HG02870 (cell line): ENCODE measurements around the gene CREB3.

Experiments
- ATAC-seq: cut with Tn5 transposase; IDR thresholded peaks from one replicate; pipeline ENCODE4 v1.9.1; 2021; ENCODE audit warnings: mild to moderate bottlenecking, moderate library complexity; ENCODE audit not compliant: unreplicated experiment

Gene CREB3

DNA sequence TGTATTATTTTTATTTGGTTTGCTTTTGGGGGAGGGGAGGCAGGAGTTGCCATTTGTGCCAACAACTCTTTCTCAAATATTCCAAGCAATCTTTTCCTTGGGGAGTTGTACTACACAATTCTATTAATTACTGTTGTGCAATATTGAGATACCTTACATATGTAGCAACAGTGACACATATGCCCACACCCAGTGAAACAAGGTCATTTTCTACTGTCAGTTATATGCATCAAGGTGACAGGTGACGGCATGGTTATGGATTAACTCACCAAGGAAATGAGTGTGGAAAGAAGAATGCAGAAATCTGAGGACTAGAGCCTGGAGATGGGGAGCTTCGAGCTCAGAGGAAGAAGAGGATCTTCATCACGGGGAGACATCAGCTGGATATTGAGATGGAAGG, 39.5 kb downstream of the CREB3 start:
- no peak for ATAC-seq

DNA sequence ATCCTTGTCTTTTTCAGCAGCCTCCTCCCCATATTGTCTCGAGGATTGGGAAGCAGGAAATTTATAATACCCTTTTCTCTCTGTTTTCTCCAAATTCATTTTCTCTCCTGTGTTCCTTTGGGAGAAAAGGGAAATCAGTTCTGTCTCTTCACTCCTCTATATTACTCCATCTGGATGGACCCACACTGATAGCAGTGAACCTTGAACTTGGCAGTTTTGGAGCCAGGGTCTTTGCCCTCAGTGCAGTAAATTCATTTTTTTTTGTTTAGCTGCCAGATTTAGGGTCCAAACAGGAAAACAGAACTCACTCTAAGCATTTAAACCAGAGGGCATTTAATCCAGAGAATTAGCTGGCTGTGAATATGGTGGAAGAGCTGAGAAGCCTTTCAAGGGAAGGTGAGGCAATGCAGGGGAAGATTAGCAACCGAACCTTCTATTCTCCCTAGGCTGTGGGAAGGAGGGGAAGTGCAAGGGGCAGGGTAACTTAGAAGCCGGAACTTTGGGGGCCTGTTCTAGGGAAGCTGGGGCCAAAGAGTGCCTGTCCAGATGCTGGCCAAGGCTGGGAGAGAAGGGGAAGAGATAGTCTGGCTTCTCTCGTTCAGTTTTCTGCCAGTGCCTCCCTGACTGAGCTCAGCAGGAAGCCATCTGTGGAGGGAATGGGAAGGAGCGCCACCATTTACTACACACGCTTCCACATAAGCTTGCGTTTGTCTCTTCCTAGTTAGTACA, 42.6 kb downstream of the CREB3 start:
- no peak for ATAC-seq

DNA sequence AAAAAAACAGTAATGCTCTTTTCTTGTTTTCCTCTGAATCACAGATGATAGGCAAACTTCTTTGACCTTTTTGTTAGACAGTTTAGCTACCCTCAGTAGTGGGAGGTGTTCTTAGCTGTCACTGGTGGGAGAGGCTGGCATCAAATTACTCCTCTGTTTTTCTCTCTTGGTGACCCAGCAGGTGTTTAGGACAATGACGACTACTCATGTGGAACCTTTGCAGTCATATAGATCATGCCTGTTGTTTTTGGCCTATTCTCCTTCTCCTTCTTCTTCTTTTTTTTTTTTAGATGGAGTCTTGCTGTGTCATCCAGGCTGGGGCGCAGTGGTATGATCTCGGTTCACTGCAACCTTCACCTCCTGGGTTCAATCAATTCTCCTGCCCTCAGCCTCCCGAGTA, 43.6 kb downstream of the CREB3 start:
- no peak for ATAC-seq

DNA sequence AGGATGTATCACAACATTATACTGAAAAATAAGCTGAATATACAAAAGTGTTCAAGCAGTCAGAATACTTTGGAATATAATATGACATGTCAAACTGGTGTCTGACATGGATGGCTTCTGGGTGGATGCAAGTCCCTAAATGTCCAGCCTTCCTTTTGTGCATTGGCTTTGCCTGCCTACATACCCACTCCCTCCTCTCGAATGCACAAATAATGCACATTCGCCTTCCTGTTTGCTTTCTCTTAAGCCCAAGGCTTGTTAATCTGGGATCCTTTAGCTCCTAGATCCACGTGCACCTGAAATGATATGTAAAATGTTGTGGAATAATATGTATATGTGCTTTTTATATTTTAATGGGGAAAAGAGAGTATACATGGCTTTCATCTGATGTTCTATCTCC, 46.0 kb downstream of the CREB3 start:
- ATAC-seq = no peak

DNA sequence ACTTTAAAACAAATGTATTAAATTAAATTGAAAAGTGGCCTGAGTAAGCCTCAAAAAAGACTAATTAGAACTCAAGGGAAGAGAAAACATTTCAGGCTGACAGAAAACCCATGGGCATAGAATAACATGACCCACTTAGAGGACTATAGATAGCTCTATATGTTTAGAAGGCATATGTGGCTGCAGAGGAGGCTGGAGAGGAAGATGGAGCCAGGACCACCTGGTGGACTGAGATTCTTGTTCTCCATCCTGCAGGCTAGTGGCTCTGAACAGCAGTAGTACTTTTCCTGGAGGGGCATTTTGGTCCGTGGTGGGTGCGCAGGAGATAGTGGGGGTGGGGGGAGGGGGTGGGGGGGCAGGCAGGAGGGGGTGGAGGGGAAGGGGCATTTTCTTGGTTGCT, 48.6 kb downstream of the CREB3 start:
- no peak for ATAC-seq

DNA sequence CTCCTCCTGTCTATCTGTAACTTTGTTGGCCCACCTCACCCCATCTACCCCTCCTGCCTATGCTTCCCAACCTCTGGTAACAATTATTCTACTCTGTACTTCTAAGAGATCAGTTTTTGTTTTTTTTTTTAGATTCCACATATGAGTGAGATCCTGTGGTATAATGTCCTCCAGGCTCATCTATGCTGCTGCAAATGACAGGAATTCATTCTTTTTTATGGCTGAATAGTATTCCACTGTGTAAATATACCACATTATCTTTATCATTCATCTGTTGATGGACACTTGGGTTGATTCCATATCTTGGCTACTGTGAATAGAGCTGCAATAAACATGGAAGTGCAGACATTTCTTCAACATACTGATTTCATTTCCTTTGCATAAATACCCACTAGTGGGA, 51.0 kb downstream of the CREB3 start:
- no peak for ATAC-seq
